ENCODE measurements around the gene TSPAN9. TPM values are rescaled to one million over a fixed set of nuclear protein-coding genes. Genes with fewer than 3 reads are reported as not detected.
A peak's percentile ranks its signal among the peaks of the same experiment; 100 is the strongest.

The TSPAN9 gene
- total RNA-seq, 1 donor from 2014 or later = 17.7 TPM

- Histone ChIP-seq H3K27me3 (ENCODE audit: control insufficient read depth, insufficient read depth, low read length) (no peaks in the 10 kb centered on the region), H3K36me3 (ENCODE audit: control insufficient read depth, insufficient read depth, low read length) (no peaks in the 10 kb centered on the region), H3K4me3 (ENCODE audit: low read depth, low read length) (no peak overlapping the region)
- TF ChIP-seq CTCF (IDR thresholded peaks at IDR 0.05; ENCODE audit: insufficient read depth, low read length, poor library complexity, severe bottlenecking) = no peak
- DNase-seq (ENCODE audit: low read depth) = no peak
Measured at GRCh38 chr12:3298603-3299002, 221.4 kb downstream of the TSPAN9 start.

GRCh38 chr12:3299929-3300832 is 223.0 kb downstream of the TSPAN9 start:
- Histone ChIP-seq H3K4me3 (ENCODE audit: low read depth, low read length) (no peak overlapping the region), H3K27me3 (ENCODE audit: control insufficient read depth, insufficient read depth, low read length) (no peaks in the 10 kb centered on the region), H3K36me3 (ENCODE audit: control insufficient read depth, insufficient read depth, low read length) (no peaks in the 10 kb centered on the region)
- DNase-seq (ENCODE audit: low read depth) = peak; percentile 96
- peak; percentile 98 for TF ChIP-seq CTCF (IDR thresholded peaks at IDR 0.05; ENCODE audit: insufficient read depth, low read length, poor library complexity, severe bottlenecking)

GRCh38 chr12:3300833-3301401 is 223.7 kb downstream of the TSPAN9 start:
- no peaks in the 10 kb centered on the region for H3K36me3 ChIP-seq (ENCODE audit: control insufficient read depth, insufficient read depth, low read length)
- no peaks in the 10 kb centered on the region for H3K27me3 ChIP-seq (ENCODE audit: control insufficient read depth, insufficient read depth, low read length)
- no peak for TF ChIP-seq CTCF (IDR thresholded peaks at IDR 0.05; ENCODE audit: insufficient read depth, low read length, poor library complexity, severe bottlenecking)
- DNase-seq (ENCODE audit: low read depth) = no peak
- no peak overlapping the region for H3K4me3 ChIP-seq (ENCODE audit: low read depth, low read length)

GRCh38 chr12:3302401-3303041 is 225.3 kb downstream of the TSPAN9 start:
- Histone ChIP-seq H3K4me3 (ENCODE audit: low read depth, low read length) (no peak overlapping the region), H3K27me3 (ENCODE audit: control insufficient read depth, insufficient read depth, low read length) (no peaks in the 10 kb centered on the region), H3K36me3 (ENCODE audit: control insufficient read depth, insufficient read depth, low read length) (no peaks in the 10 kb centered on the region)
- DNase-seq (ENCODE audit: low read depth) = no peak
- TF ChIP-seq CTCF (IDR thresholded peaks at IDR 0.05; ENCODE audit: insufficient read depth, low read length, poor library complexity, severe bottlenecking) = no peak

GRCh38 chr12:3303410-3304136 is 226.4 kb downstream of the TSPAN9 start:
- peak; percentile 64 for TF ChIP-seq CTCF (IDR thresholded peaks at IDR 0.05; ENCODE audit: insufficient read depth, low read length, poor library complexity, severe bottlenecking)
- DNase-seq (ENCODE audit: low read depth) = no peak
- Histone ChIP-seq H3K4me3 (ENCODE audit: low read depth, low read length) (no peak overlapping the region), H3K27me3 (ENCODE audit: control insufficient read depth, insufficient read depth, low read length) (no peaks in the 10 kb centered on the region), H3K36me3 (ENCODE audit: control insufficient read depth, insufficient read depth, low read length) (no peaks in the 10 kb centered on the region)

All from kidney epithelial cell (primary cell).